Activated T-cell treated with anti-CD3 and anti-CD28 coated beads, Interleukin-2, amount 50 U/mL, for 4 hours (primary cell): ENCODE results near the gene EIF4A2. TPM values are rescaled to one million over a fixed set of nuclear protein-coding genes. Genes with fewer than 3 reads are reported as not detected.
"Not testable (repeated sequence)": the region's sequence is repeated elsewhere in the genome, so short reads cannot be mapped to it uniquely, and the experiment has no call there.

Experiments
- ATAC-seq, 2 donors: fragments of 200-7000 bp; cut with Tn5 transposase; one replicate each; pipeline ENCODE4 v1.10.0; 2021
- DNase-seq: peaks from one replicate; pipeline ENCODE4 v3.0.0-alpha.2; 2020
- H3K27me3 Mint-ChIP-seq: one replicate; pipeline ENCODE4 v1.8.0; 2021; ENCODE audit warnings: low read depth, mixed read lengths
- H3K36me3 Mint-ChIP-seq: one replicate; pipeline ENCODE4 v1.8.0; 2022; ENCODE audit warnings: mixed read lengths; ENCODE audit not compliant: insufficient read depth
- H3K4me1 Mint-ChIP-seq: one replicate; pipeline ENCODE4 v1.8.0; 2021; ENCODE audit warnings: low read depth, mixed read lengths
- H3K4me3 Mint-ChIP-seq: one replicate; pipeline ENCODE4 v1.8.0; 2021; ENCODE audit warnings: mild to moderate bottlenecking, moderate library complexity, mixed read lengths
- H3K9me3 Mint-ChIP-seq: one replicate; pipeline ENCODE4 v1.8.0; 2021; ENCODE audit warnings: mixed read lengths
- total RNA-seq, 3 donors: library from RNA; stranded (reverse); gene quantifications; one replicate each; pipeline ENCODE4 v1.2.1, GENCODE V29; 2021

Gene EIF4A2
- total RNA-seq, 3 donors from 2014 or later: 665 to 738 (median 720) TPM

GRCh38 chr3:186790261-186790981, 7.0 kb downstream of the EIF4A2 start:
- Mint-ChIP-seq H3K27me3 (no peaks in the 10 kb centered on the region), H3K9me3 (no peaks in the 10 kb centered on the region), H3K4me1 (peaks cover 34% of the 10 kb centered on the region), H3K36me3 (peaks cover 61% of the 10 kb centered on the region), H3K4me3 (peak overlapping the region; percentile 50)
- DNase-seq (no peak), ATAC-seq (peak; percentile 48 to 51)

GRCh38 chr3:186798239-186798874, 15.0 kb downstream of the EIF4A2 start:
- Mint-ChIP-seq H3K36me3 (peaks cover 31% of the 10 kb centered on the region), H3K27me3 (no peaks in the 10 kb centered on the region), H3K9me3 (no peaks in the 10 kb centered on the region), H3K4me1 (peaks cover 16% of the 10 kb centered on the region), H3K4me3 (no peak overlapping the region)
- ATAC-seq: peak in 1 of 2 donors; percentile 7
- no peak for DNase-seq

GRCh38 chr3:186800285-186800684, 16.9 kb downstream of the EIF4A2 start:
- ATAC-seq (no peak), DNase-seq (no peak)
- peaks cover 22% of the 10 kb centered on the region for H3K36me3 Mint-ChIP-seq
- no peak overlapping the region for H3K4me3 Mint-ChIP-seq
- no peaks in the 10 kb centered on the region for H3K27me3 Mint-ChIP-seq
- peaks cover 23% of the 10 kb centered on the region for H3K4me1 Mint-ChIP-seq
- H3K9me3 Mint-ChIP-seq: no peaks in the 10 kb centered on the region

GRCh38 chr3:186802701-186803100, 19.3 kb downstream of the EIF4A2 start:
- Mint-ChIP-seq H3K36me3 (peaks cover 17% of the 10 kb centered on the region), H3K4me3 (no peak overlapping the region), H3K27me3 (no peaks in the 10 kb centered on the region), H3K4me1 (peaks cover 37% of the 10 kb centered on the region), H3K9me3 (no peaks in the 10 kb centered on the region)
- no peak for DNase-seq
- no peak for ATAC-seq

GRCh38 chr3:186803447-186803846, 20.1 kb downstream of the EIF4A2 start:
- DNase-seq, H3K27me3 Mint-ChIP-seq, H3K4me3 Mint-ChIP-seq, ATAC-seq, H3K9me3 Mint-ChIP-seq: not testable (repeated sequence)
- Mint-ChIP-seq H3K36me3 (peaks cover 15% of the 10 kb centered on the region), H3K4me1 (peaks cover 33% of the 10 kb centered on the region)

- DNase-seq (peak; percentile 82), ATAC-seq (peak; percentile 94 to 96)
- Mint-ChIP-seq H3K27me3 (no peaks in the 10 kb centered on the region), H3K4me1 (peaks cover 21% of the 10 kb centered on the region), H3K9me3 (no peaks in the 10 kb centered on the region), H3K4me3 (peak within 1 kb of the TSS; percentile 93), H3K36me3 (peaks cover 3% of the 10 kb centered on the region)
Measured at GRCh38 chr3:186806089-186807055, 23.0 kb downstream of the EIF4A2 start, which contains the start of gene RFC4. Gene RFC4, minus strand, starts transcription at chr3:186806482. Its CDS starts 1,769 bp downstream, at chr3:186804713.

GRCh38 chr3:186807231-186807630, 23.9 kb downstream of the EIF4A2 start:
- H3K4me1 Mint-ChIP-seq: peaks cover 21% of the 10 kb centered on the region
- no peaks in the 10 kb centered on the region for H3K27me3 Mint-ChIP-seq
- no peaks in the 10 kb centered on the region for H3K9me3 Mint-ChIP-seq
- DNase-seq: no peak
- peaks cover 3% of the 10 kb centered on the region for H3K36me3 Mint-ChIP-seq
- no peak for ATAC-seq
- peak overlapping the region; percentile 93 for H3K4me3 Mint-ChIP-seq

GRCh38 chr3:186810336-186810996, 27.1 kb downstream of the EIF4A2 start:
- peaks cover 4% of the 10 kb centered on the region for H3K27me3 Mint-ChIP-seq
- ATAC-seq: no peak
- no peaks in the 10 kb centered on the region for H3K9me3 Mint-ChIP-seq
- H3K4me1 Mint-ChIP-seq: peaks cover 13% of the 10 kb centered on the region
- H3K4me3 Mint-ChIP-seq: no peak overlapping the region
- no peak for DNase-seq
- H3K36me3 Mint-ChIP-seq: no peaks in the 10 kb centered on the region

GRCh38 chr3:186811313-186811712, 27.9 kb downstream of the EIF4A2 start:
- H3K36me3 Mint-ChIP-seq, H3K9me3 Mint-ChIP-seq, H3K4me3 Mint-ChIP-seq, DNase-seq, H3K27me3 Mint-ChIP-seq, ATAC-seq: not testable (repeated sequence)
- H3K4me1 Mint-ChIP-seq: peaks cover 10% of the 10 kb centered on the region

GRCh38 chr3:186814100-186814499, 30.7 kb downstream of the EIF4A2 start:
- DNase-seq (no peak), ATAC-seq (no peak)
- Mint-ChIP-seq H3K27me3 (peaks cover 4% of the 10 kb centered on the region), H3K9me3 (no peaks in the 10 kb centered on the region), H3K4me3 (no peak overlapping the region), H3K4me1 (no peaks in the 10 kb centered on the region), H3K36me3 (no peaks in the 10 kb centered on the region)

- Mint-ChIP-seq H3K4me1 (no peaks in the 10 kb centered on the region), H3K9me3 (no peaks in the 10 kb centered on the region), H3K36me3 (no peaks in the 10 kb centered on the region), H3K4me3 (no peak overlapping the region), H3K27me3 (peaks cover 4% of the 10 kb centered on the region)
- no peak for DNase-seq
- ATAC-seq: no peak
Measured at GRCh38 chr3:186815435-186815834, 32.1 kb downstream of the EIF4A2 start.

- no peak for DNase-seq
- Mint-ChIP-seq H3K4me3 (no peak overlapping the region), H3K4me1 (no peaks in the 10 kb centered on the region), H3K36me3 (no peaks in the 10 kb centered on the region), H3K27me3 (no peaks in the 10 kb centered on the region), H3K9me3 (no peaks in the 10 kb centered on the region)
- ATAC-seq: no peak
Measured at GRCh38 chr3:186818516-186818915, 35.1 kb downstream of the EIF4A2 start.

- Mint-ChIP-seq H3K4me3 (no peak overlapping the region), H3K4me1 (peaks cover under 1% of the 10 kb centered on the region), H3K36me3 (no peaks in the 10 kb centered on the region), H3K27me3 (no peaks in the 10 kb centered on the region), H3K9me3 (no peaks in the 10 kb centered on the region)
- ATAC-seq (no peak), DNase-seq (no peak)
Measured at GRCh38 chr3:186818956-186819355, 35.6 kb downstream of the EIF4A2 start.
